H9 (cell line): ENCODE results near the gene EVI5. TPM values are rescaled to one million over a fixed set of nuclear protein-coding genes. Genes with fewer than 3 reads are reported as not detected.

Source experiments
- DNase-seq: peaks from one replicate; pipeline ENCODE4 v3.0.0-alpha.2; 2017
- H2AFZ ChIP-seq: one replicate; pipeline ENCODE4 v1.6.1; 2013; ENCODE audit warnings: mild to moderate bottlenecking, low read length, control low read depth, moderate library complexity
- H2AK5ac ChIP-seq: 2 replicates; pipeline ENCODE4 v1.6.1; 2013; ENCODE audit warnings: low read length, control low read depth, mixed read lengths; ENCODE audit not compliant: insufficient read length
- H2BK120ac ChIP-seq: one replicate; pipeline ENCODE4 v1.6.1; 2013; ENCODE audit warnings: low read depth, mild to moderate bottlenecking, low read length, control low read depth, inconsistent platforms; ENCODE audit not compliant: poor library complexity, severe bottlenecking
- H2BK12ac ChIP-seq: 2 replicates; pipeline ENCODE4 v1.6.1; 2013; ENCODE audit warnings: low read length, control low read depth, mixed read lengths, low read depth; ENCODE audit not compliant: insufficient read length
- H2BK15ac ChIP-seq: 2 replicates; pipeline ENCODE4 v1.6.1; 2013; ENCODE audit warnings: low read depth, low read length, control low read depth
- H2BK20ac ChIP-seq: one replicate; pipeline ENCODE4 v1.6.1; 2013; ENCODE audit warnings: low read depth, mild to moderate bottlenecking, low read length, control low read depth, inconsistent platforms; ENCODE audit not compliant: poor library complexity, severe bottlenecking
- H2BK5ac ChIP-seq: 2 replicates; pipeline ENCODE4 v1.6.1; 2013; ENCODE audit warnings: low read length, control low read depth, mixed read lengths; ENCODE audit not compliant: insufficient read length
- H3K14ac ChIP-seq: 2 replicates; pipeline ENCODE4 v1.6.1; 2013; ENCODE audit warnings: low read length, control low read depth; ENCODE audit not compliant: insufficient read depth
- H3K18ac ChIP-seq: 2 replicates; pipeline ENCODE4 v1.6.1; 2013; ENCODE audit warnings: low read depth, mild to moderate bottlenecking, mixed read lengths, low read length, control low read depth; ENCODE audit not compliant: insufficient read length
- H3K23ac ChIP-seq: 2 replicates; pipeline ENCODE4 v1.6.1; 2013; ENCODE audit warnings: low read length, control low read depth, mixed read lengths, low read depth; ENCODE audit not compliant: insufficient read length
- H3K23me2 ChIP-seq: 2 replicates; pipeline ENCODE4 v1.6.1; 2013; ENCODE audit warnings: low read depth, mild to moderate bottlenecking, mixed read lengths, low read length, control low read depth; ENCODE audit not compliant: insufficient read length, poor library complexity, severe bottlenecking
- H3K27ac ChIP-seq: 2 replicates; pipeline ENCODE4 v1.5.1; 2013; ENCODE audit warnings: low read length, control low read depth, mixed read lengths, low read depth; ENCODE audit not compliant: insufficient read length
- H3K27me3 ChIP-seq: 2 replicates; pipeline ENCODE4 v1.6.1; 2013; ENCODE audit warnings: low read length, control low read depth, inconsistent platforms; ENCODE audit not compliant: insufficient read depth
- H3K4ac ChIP-seq: 2 replicates; pipeline ENCODE4 v1.6.1; 2013; ENCODE audit warnings: low read depth, mild to moderate bottlenecking, control low read depth, inconsistent platforms, low read length, moderate library complexity
- H3K4me1 ChIP-seq: 2 replicates; pipeline ENCODE4 v1.6.1; 2013; ENCODE audit warnings: low read length, control low read depth, inconsistent platforms; ENCODE audit not compliant: insufficient read depth
- H3K4me2 ChIP-seq: 2 replicates; pipeline ENCODE4 v1.6.1; 2013; ENCODE audit warnings: low read length, control low read depth, mixed read lengths; ENCODE audit not compliant: insufficient read length, insufficient read depth
- H3K56ac ChIP-seq: 2 replicates; pipeline ENCODE4 v1.6.1; 2013; ENCODE audit warnings: low read depth, mild to moderate bottlenecking, mixed read lengths, low read length, control low read depth; ENCODE audit not compliant: insufficient read length
- H3K79me1 ChIP-seq: 2 replicates; pipeline ENCODE4 v1.6.1; 2013; ENCODE audit warnings: low read depth, mild to moderate bottlenecking, moderate library complexity, low read length, control low read depth, inconsistent platforms; ENCODE audit not compliant: insufficient read depth, poor library complexity, severe bottlenecking
- H3K79me2 ChIP-seq: 2 replicates; pipeline ENCODE4 v1.6.1; 2013; ENCODE audit warnings: low read length, control low read depth, inconsistent platforms; ENCODE audit not compliant: insufficient read depth
- H3K9ac ChIP-seq: 2 replicates; pipeline ENCODE4 v1.6.1; 2013; ENCODE audit warnings: low read length, control low read depth, mixed read lengths; ENCODE audit not compliant: insufficient read length; ENCODE audit errors: extremely low read depth
- H3K9me3 ChIP-seq: one replicate; pipeline ENCODE4 v1.6.1; 2013; ENCODE audit warnings: low read depth, low read length, inconsistent platforms; ENCODE audit not compliant: control insufficient read depth
- H3T11ph ChIP-seq: one replicate; pipeline ENCODE4 v1.6.1; 2013; ENCODE audit warnings: mild to moderate bottlenecking, low read length, control low read depth, inconsistent platforms
- H4K20me1 ChIP-seq: one replicate; pipeline ENCODE4 v1.6.1; 2013; ENCODE audit not compliant: control insufficient read depth, insufficient read length, insufficient read depth
- H4K5ac ChIP-seq: 2 replicates; pipeline ENCODE4 v1.6.1; 2013; ENCODE audit warnings: low read depth, mild to moderate bottlenecking, mixed read lengths, low read length, control low read depth; ENCODE audit not compliant: insufficient read length
- H4K8ac ChIP-seq: replicated peaks from 2 replicates; pipeline ENCODE4 v1.6.1; 2013; ENCODE audit warnings: low read length, control low read depth, mixed read lengths, low read depth; ENCODE audit not compliant: insufficient read length
- H4K91ac ChIP-seq: 2 replicates; pipeline ENCODE4 v1.6.1; 2013; ENCODE audit warnings: low read depth, mild to moderate bottlenecking, moderate library complexity, mixed read lengths, low read length, control low read depth; ENCODE audit not compliant: insufficient read length
- H3K27ac Mint-ChIP-seq, 3 experiments: 2 replicates in 2 of 3; 3 replicates in 1 of 3; pipeline ENCODE4 v1.8.0; 2020 to 2021; ENCODE audit warnings: mixed read lengths in 3 of 3, mild to moderate bottlenecking in 1 of 3, moderate library complexity in 1 of 3
- H3K27me3 Mint-ChIP-seq: 2 replicates; pipeline ENCODE4 v1.8.0; 2021; ENCODE audit warnings: low read depth, mild to moderate bottlenecking, moderate library complexity, mixed read lengths
- H3K36me3 Mint-ChIP-seq, 3 experiments: 2 replicates in 2 of 3; 3 replicates in 1 of 3; pipeline ENCODE4 v1.8.0; 2020 to 2021; ENCODE audit warnings: low read depth in 3 of 3, mixed read lengths in 3 of 3; ENCODE audit not compliant: insufficient read depth in 1 of 3
- H3K4me1 Mint-ChIP-seq, 2 experiments: 2 replicates each; pipeline ENCODE4 v1.8.0; 2020; ENCODE audit warnings: mixed read lengths in 2 of 2
- H3K4me3 Mint-ChIP-seq, 2 experiments: 2 replicates in 1 of 2; 3 replicates in 1 of 2; pipeline ENCODE4 v1.8.0; 2020 to 2021; ENCODE audit warnings: mild to moderate bottlenecking in 2 of 2, mixed read lengths in 2 of 2, moderate library complexity in 1 of 2
- H3K9me3 Mint-ChIP-seq, 2 experiments: 2 replicates in 1 of 2; 3 replicates in 1 of 2; pipeline ENCODE4 v1.8.0; 2020; ENCODE audit warnings: mild to moderate bottlenecking in 2 of 2, mixed read lengths in 2 of 2, moderate library complexity in 1 of 2
- CTCF ChIP-seq: fragments of 200-600 bp; sonication (generic); conservative IDR thresholded peaks from 3 replicates; pipeline ENCODE4 v1.8.0; 2021; ENCODE audit warnings: antibody characterized with exemption, mild to moderate bottlenecking
- WGBS: extraction: QIAGEN DNeasy Blood & Tissue Kit; methylation state at CpG from one replicate; pipeline ENCODE4 v1.1.7; 2013; ENCODE audit warnings: missing lambda C conversion rate, low lambda C conversion rate, mixed read lengths; ENCODE audit not compliant: insufficient read length; ENCODE audit errors: extremely low coverage; 5-methylcytosine and 5-hydroxymethylcytosine counted together
- total RNA-seq: library from RNA; stranded (reverse); gene quantifications from 2 replicates; pipeline ENCODE4 v1.2.1, GENCODE V29; 2021

Gene EVI5
- total RNA-seq, 1 experiment from 2014 or later, result 9.7 TPM

GRCh38 chr1:92691925-92692324 lies 93.0 kb downstream of the EVI5 start:
- Mint-ChIP-seq H3K4me3 (no peak overlapping the region), H3K36me3 (peaks cover 6 to 23% (median 23%) of the 10 kb centered on the region in 3 experiments; a peak in 6 of 7 replicates)
- H4K20me1 ChIP-seq, result no peaks in the 10 kb centered on the region

More at GRCh38 chr1:92691925-92692324, 93.0 kb downstream of the EVI5 start:
- Histone ChIP-seq H3K18ac (no peak overlapping the region), H3K27me3 (no peaks in the 10 kb centered on the region), H3T11ph (no peak overlapping the region), H3K4ac (no peak overlapping the region), H3K23me2 (no peaks in the 10 kb centered on the region), H2BK12ac (no peak overlapping the region), H3K27ac (no peak overlapping the region), H3K79me1 (no peaks in the 10 kb centered on the region), H2AFZ (no peak overlapping the region), H2BK15ac (no peak overlapping the region), H2BK20ac (no peak overlapping the region), H2AK5ac (no peak overlapping the region), H3K9me3 (no peaks in the 10 kb centered on the region), H4K91ac (no peak overlapping the region), H3K23ac (no peak overlapping the region), H2BK5ac (no peak overlapping the region), H3K56ac (no peak overlapping the region), H4K8ac (no peak overlapping the region), H3K4me2 (no peak overlapping the region), H2BK120ac (no peak overlapping the region), H3K4me1 (no peaks in the 10 kb centered on the region), H3K14ac (no peak overlapping the region), H3K9ac (no peak overlapping the region), H3K79me2 (no peaks in the 10 kb centered on the region), H4K5ac (no peak overlapping the region)
- H3K9me3 Mint-ChIP-seq, result peaks cover 5 to 8% of the 10 kb centered on the region in 2 experiments; a peak in 3 of 5 replicates
- no peak for DNase-seq
- no peak for TF ChIP-seq CTCF
- WGBS, result no CpG with 5 or more reads among the region's 1 CpG
- no peak overlapping the region for H3K27ac Mint-ChIP-seq
- H3K4me1 Mint-ChIP-seq, result no peaks in the 10 kb centered on the region
- no peaks in the 10 kb centered on the region for H3K27me3 Mint-ChIP-seq
